Hematopoietic multipotent progenitor cell treated with erythropoietin and hydrocortisone succinate and interleukin-3 and kit ligand, for 15 days (in vitro differentiated cells): ENCODE data around the gene CHRM3.
"Not testable (repeated sequence)": the region's sequence is repeated elsewhere in the genome, so short reads cannot be mapped to it uniquely, and the experiment has no call there.

Experiments used
- DNase-seq: peaks from one replicate; pipeline ENCODE4 v3.0.0-alpha.2; 2015; ENCODE audit warnings: low spot score

CHRM3 gene

DNA sequence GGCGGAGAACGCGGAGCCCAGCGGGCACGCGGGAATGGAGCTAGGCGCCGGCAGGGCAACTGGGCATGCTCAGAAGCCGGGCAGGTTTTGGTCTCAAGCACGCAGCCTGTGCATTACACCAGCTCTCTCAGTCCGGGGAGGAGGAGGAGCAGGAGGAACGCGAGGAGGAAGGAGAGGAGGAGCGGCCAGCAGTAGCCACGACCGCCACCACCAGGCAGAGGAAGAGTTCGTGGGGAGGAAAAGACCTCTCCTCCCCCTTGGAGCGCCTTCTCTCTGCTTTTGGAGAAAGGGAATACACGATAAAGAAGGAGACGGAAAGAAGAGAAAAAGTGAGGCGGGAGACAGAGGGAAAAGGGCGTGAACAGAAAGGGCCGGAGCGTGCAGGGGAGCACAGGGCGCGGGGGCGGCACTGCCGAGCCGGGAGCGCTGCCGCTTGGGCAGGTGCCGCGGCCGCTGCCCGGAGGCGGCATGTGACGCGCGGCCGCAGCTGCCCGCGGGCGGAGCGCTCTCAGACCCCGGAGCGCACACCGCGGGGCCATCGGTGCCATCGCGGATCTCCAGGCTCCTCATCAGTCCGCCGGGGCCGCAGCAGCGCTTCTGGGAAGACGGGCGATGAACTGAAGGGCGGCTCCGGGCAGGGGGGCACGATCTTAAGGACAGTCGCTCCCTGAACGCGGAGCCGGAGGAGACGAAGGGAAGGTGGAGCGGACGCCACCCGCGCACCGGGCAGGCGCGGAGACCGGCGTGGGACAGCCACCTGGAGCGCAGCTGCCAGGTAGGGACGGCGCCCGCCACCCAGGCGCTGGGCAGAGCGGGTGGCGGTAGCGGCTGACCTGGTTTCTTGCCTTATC is at the start of gene CHRM3:
CHRM3 (plus strand) TSS at position 116 of the 851 bp plus-strand sequence. CDS start 520,884 bp downstream, outside the sequence.
- no peak for DNase-seq

DNA sequence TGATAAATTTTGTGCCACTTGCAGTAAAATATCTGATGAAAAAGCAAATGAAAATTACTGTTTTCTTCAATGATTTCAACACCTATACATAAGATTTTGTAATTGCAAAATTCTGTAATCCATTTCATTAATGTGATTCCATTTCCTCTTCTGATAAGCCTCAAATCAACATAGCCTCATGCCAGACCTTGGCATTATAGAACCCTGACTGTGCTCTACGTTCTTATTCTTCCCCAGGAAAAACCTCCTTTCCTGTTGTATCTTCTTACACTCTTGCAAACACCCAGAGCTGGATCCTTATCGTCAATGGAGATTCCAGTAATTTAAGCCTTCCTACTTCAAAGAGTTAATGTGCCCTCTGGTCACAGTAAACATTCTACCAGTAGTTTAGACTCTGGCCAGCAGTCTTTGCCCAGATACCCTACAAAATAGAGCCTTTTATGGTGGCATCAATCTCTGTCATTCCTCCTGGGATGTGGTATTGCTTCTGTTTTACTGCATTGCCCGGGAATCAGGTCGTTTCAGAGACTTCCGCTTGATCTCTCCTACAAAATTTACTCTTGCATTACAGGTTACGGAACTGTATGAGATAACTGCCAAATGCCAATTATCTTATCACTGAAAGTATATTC is 48.5 kb upstream of the CHRM3 start:
- DNase-seq: no peak

DNA sequence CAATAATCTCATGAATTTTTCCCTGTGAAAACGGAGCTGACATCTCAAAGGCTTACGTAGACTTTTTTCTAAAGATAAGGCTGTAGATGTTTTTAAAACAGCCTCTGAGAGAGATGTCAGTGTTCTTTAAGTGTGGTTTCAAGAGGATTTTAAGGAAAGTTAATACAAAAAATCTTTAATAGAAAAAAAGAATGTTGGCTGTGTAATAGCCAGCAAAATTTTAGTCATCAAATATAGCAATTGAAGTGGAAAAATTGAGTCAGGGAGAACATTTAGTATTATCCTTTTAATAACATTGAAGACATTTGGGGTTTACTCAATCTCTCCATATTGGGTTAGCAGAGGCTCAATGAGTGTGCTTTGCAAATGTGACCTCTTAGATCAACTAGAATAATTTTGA is 38.6 kb upstream of the CHRM3 start:
- DNase-seq: no peak

DNA sequence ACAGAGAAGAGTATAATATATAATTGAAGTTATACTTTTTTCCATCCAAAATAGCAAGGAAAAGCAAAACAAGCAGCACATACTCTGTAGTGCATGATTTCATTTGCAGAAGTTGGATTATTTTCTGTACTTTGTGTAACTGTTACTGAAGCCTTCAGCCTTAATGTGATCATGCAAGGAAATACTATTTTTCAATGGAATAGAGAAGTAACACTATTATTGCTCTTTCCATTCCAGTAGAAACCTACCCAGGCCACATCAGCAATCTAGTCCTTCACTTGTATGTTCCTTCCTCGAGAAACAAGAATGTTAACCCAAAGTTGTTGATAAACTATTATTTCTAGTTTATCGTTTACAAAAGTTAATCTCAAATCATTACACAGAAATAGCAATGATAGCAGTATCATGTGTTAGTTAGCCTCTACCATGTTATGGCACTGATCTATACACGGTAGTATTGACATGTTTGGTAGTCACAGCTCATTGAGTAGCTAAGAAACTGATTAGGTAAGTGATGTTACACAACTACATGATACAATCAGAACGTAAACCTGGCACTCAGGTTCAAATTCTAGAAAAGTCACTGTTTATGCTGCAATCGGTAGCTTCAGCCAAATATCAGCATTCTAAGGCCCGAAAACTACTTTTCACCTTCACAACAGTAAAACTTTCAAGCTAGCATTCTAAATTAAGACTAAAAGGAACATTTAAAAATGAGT is 37.6 kb upstream of the CHRM3 start:
- DNase-seq: no peak

DNA sequence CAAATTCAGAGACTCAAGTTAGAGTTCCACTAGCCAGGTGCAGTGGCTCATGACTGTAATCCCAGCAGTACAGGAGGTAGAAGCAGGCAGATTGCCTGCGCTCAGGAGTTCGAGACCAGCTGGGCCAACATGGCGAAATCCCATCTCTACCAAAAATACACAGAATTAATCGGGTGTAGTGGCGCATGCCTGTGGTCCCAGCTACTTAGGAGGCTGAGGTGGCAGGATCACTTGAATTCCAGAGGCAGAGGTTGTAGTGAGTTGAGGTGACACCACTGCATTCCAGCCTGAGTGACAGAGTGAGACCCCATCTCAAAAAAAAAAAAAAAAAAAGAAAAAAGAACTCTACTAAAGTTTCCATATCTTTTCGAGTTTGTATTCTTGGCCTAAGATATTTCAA is 36.7 kb upstream of the CHRM3 start:
- no peak for DNase-seq

DNA sequence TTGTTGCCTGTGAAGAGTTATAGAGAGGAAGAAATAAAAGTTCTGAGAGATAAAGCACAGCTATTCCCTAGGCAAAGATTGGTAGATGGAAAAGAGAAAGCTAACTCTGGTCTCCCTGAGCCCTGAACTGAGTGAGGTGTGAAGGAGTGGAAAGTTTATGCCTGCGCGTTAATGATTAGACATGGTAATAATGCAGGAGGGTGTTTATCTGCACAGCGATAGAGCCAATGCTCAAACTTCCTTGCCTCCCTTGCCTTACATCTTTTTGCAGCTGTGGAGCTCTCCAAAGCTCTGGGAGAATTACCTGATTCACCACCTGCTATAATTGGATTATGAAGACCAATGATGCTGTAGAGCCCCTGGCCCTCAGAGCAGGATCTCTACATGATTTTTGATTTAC is 32.8 kb upstream of the CHRM3 start:
- DNase-seq: no peak

DNA sequence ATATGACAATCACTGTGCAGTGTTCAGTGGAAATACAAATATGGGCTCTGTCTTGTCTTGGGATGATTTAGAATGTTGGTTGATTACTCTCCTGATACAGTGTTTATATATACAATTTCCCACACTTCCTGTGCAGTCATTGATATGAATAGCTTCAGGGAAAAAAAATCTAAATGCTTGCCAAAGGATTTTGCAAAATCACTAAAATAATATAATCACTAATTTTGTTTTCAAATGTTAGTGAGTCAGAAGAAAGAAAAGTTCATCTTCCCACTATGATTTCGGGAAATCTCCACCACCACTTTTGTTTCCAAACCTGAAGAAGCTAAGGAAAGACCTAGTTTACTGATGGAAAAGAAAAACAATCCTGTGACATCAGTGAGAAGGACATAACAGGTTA is 32.1 kb upstream of the CHRM3 start:
- DNase-seq: no peak

DNA sequence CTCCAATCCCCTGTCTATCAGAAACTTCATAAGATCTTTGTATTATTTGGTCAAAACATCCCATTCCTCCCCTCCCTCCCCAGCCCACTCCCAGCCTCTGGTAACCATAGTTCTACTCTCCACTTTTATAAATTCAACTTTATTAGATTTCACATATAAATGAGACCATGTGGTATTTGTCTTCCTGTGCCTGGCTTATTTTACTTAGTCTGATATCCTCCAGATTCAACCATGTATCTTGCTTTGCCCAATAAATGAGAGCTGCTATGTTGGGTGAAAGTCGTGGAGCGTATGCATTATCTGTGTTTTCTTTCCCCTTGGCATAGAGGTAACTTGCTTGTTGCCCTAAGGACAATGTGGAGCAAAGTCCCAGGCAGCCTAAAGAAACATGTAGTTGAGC is 28.5 kb upstream of the CHRM3 start:
- no peak for DNase-seq

DNA sequence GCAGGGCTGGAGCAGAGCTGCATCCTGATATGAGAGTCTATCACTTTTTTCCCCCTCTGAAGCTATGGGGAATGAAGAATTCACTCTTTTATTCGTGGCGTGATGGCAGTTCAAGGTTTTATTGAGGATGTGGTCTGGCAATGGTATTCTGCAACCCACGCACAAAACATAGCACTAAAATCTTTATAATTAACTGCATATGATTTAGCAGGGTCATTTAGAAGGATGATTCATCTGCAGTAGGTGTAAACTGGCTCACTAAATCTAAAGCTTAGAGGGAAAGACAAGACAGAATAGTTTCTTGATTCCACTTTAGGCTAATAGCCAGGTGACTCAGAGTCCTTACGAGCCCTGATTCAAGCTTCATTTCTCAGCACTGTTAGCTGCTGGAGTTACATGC is 25.0 kb upstream of the CHRM3 start:
- DNase-seq: no peak

DNA sequence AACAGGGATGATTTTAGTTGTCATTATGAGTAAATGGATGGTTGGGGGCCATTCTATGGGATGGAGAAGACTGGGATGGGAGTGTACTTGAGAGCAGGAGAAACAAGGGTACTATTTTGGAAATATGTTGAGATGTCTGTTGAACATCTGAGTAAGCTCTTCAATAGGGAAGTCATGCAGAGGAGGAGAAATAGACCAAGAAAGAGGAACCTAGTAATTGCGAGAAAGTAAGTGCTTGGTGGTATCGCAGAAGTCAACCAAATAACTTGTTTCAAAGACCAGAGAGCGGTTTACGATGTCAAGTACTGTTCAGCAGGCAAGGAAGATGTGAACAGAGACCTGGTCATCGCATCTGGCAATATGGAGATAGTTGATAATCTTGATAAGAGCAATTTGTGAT is 22.4 kb upstream of the CHRM3 start:
- DNase-seq: no peak

DNA sequence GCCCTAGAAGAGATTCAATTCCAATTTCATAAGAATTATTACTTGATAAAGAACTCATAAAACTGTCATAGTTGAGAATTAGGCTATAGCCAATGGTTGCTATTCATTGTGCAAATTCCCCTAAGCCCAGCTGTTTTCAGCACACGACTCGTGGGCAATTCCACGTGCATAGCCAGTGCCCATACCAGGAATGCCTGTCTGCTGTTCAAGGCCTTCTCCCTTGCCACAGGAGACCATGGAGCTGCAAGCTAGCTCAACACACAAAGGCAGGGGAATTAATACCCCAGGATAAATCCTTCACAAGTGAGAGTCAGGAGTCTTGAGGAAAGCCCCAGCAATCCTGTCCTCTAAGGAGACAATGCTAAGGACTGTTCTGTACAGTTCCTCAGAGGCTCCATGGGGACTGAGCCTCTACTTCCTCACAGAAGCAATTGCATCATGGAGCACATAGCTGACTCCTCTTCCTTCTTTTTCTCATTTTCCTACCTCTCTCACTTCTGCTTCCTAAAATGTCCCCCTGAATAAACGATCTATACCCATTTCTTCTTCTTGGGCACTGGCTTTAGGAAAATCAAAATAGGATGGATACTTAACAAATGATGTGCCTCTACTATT is 19.1 kb upstream of the CHRM3 start:
- DNase-seq: no peak

DNA sequence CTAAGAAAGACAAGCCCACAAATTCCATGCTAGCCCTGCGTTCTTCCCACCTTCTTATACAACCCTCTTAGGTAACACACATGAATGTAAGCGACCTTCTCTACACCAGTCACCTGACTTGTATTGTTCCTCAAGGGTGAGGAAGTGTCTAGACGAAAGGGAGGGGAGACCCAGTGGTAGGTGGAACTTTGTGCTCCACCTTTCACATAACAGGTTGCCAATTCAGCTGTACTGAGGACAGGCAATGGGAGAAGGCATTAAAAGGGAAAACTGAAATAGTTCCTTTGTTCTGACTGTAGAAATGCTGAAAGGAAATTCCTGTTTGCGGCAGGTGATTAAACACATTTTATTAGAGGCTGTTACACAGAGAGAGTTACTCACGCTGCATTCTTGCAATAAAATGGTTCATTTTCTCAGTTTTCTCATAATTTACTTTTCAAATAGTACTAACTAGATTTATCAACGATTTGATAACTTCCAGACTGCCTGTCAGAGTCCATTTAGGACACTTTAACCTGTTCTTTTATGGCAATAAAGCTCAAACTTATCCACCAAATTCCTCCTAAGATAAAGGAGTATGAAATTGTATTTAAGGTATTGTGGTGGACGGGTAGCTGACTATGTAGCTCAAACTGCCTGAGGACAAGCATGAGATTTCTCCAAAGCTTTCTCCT is 17.8 kb upstream of the CHRM3 start:
- DNase-seq: no peak

DNA sequence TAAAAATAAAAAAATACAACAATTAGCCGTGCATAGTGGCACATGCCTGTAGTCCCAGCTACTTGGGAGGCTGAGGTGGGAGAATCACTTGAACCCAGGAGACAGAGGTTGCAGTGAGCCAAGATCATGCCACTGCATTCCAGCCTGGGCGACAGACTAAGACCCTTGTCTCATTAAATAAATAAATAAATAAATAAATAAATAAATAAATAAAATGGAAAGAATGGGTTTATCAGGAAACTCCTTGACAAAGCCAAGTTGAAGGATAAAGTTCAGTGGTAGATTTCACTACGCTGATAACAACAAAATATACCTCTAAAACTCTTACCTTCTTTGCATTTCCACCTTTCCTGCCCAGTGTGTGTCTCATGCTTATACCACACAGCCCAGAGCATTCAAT is 15.5 kb upstream of the CHRM3 start:
- not testable (repeated sequence) for DNase-seq

DNA sequence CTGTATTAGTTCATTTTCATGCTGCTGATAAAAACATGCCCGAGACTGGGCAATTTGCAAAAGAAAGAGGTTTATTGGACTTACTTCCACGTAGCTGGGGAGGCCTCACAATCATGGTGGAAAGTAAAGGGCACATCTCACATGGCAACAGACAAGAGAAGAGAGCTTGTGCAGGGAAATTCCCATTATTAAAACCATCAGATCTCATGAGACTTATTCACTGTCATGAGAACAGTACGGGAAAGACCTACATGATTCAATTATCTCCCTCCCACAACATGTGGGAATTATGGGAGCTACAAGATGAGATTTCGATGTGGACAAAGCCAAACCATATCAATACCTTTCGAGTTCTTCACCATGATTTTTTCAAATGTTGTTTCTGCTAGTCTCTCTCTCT is 3.7 kb upstream of the CHRM3 start:
- no peak for DNase-seq

DNA sequence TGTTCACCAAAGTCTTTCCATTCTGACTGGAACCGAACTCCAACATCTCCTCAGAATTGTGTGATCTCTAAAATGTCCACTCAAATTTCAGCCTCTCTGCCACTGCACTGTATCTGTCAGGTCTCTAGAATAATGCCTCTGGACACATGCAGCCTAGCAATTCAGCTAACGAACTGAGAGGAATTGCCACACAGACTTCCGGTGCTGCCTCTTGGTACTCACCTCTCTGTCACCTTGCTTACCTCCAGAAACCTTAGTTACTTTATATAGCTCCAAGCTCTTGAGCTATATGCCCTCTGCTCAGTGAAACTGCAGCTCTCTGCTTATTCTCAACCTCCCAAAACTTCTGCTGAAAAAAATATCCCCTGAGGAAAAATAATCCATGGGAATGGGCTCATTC is 2.7 kb upstream of the CHRM3 start:
- no peak for DNase-seq

DNA sequence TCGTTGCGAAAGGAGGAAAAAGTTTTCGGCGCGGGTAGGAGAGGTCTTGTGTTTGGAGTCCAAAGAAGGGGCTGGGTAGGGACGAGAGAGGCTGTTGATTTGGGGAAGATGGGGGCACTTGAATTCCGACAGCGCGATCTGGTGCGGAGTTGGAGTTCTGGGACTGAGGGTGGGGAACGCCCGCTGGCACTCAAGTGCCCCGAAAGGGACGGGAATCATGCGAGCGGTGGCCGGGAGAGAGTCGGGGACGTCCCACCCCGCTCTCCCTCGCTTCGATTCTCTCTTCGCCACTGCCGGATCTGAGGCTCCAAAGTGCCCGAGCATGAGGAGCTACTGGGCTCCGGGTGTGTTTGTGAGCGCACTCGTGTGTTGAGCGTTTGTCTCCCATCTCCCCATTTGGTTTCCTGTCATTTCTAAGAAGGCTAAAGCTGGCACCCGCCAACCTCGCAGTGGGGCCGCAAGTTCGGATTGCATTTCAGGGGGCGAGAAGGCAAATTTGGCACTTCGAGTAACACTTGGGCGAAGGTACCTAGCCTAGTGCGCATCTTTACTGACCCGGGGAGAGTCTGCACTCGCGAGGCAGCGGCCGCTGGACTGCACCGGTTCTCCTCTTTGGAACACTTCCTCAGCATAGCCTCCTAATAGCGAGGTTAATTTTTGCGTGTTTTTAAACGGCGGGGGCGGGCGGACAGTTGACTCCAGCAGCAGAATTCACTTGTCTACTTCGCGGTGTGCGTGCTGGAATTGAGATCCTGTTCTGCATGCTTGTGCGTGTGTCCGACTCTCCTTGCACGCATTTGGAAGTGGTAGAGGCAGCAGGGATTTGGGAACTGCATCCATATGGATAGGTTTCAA is 1.2 kb downstream of the CHRM3 start:
- no peak for DNase-seq

DNA sequence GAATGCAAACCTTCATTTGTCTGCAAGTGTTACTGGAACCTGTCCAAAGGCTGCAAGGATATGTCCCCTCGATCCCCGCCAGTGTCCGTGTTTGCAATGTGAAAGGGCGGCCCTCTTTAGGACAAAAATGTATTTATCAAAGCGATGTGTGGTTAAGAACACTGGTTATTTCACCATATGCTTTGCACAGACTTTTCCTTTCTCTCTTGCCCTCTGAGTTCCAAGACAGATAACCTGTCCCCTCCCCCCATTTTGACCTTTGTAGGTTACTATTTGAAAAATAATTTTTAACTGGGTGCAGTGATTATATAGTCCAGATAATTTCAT is 1.8 kb downstream of the CHRM3 start:
- DNase-seq: no peak

DNA sequence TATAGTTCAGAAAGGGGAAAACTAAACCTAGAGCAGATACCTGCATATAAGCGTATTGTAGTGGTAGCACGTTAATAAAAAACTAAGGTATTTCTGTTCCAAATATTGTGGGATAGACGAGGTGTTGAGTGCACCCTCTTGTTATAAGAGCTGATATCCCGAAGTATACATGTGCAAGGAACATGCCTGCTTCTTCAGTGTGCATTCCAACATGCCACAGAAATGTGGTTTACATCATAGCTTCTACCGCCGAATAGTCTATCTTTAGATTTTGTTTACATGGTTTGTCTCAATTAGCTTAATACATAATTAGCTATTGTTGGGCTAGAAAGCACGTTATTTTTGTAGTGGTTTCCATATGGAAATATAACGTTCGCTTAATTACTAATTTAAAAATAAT is 2.2 kb downstream of the CHRM3 start:
- no peak for DNase-seq

DNA sequence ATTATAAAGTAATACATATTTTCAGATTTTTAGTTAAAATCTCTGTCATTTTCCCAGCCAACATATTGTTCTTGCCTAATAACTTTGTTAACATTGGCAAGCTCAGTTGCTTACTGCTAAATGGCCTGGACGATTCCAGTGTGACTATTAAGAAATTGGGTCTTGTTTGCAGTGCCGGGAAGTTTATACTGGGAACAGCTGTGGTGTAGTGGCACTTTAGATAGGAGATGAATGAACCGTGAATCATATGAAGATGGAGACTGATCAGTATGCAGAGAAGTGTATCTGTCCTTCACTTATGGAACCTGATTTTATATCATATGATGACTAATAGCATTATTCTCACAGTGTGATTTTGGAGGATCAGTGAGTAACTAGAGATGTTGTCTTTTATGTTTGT is 3.3 kb downstream of the CHRM3 start:
- no peak for DNase-seq

DNA sequence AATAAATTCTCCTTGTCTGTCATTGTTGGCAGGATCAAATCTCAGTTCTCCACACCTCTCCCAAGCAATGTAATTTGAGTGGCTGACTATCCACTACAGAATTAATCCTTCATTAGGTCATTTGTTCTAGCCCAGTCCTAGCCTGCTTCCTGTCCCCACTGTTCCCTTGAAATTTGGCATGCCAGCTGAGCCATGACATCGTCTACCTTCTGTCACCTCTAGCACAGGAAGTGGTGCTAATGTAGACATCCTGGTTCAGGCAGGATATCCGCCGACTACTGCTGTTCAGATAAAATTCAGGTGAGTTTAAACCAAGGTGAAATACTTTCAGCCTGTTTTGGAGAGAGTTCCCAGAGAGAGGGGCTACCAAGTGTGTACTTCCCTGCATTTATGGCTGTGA is 5.9 kb downstream of the CHRM3 start:
- DNase-seq: no peak

DNA sequence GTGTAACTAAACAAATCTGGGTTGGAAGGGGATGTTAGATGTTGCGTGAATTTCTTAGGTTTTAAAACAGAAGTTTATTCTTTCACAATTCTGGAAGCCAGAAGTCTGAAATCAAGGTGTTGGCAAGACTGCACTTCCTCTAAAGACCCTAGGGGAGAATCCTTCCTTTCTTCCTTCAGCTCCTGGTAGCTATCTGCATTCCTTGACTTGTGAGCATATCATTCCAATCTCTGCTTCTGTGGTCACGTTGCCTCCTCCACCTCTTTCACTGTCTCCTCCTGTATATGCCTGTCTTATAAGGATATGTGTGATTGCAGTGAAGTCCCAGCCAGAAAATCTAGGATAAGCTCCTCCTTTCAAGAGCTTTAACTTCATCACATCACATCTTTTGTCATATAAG is 7.7 kb downstream of the CHRM3 start:
- no peak for DNase-seq
